ENCODE results near the gene CPNE7.

CPNE7 gene

DNA sequence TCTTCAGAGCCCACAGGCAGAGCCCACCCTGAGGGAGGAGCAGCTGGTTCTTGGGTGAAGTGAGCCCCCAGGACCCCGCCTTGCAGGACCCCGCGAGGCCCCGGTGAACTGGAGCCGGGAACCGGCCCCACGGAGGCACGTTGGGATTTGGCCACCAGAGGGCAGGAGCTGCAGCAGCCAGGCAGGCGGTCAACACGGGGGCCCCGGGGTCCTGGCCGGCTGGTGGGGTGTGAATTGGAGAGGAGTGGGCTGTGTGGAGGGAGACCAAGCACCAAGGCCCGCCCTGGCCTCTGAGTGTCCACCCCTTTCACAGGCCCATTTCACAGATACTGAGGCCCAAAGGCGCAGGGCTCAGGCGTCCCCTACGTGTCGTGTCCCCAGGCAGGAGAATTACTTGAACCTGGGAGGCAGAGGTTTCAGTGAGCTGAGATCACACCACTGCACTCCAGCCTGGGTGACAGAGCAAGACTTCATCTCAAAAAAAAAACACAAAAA lies 40.1 kb downstream of the CPNE7 start:
- Histone ChIP-seq H3K4me1 (ENCODE audit: low read length) (no peaks in the 10 kb centered on the region), H3K27ac (ENCODE audit: low read length) (no peak overlapping the region), H3K9ac (ENCODE audit: low read length) (no peak overlapping the region), H3K9me3 (ENCODE audit: insufficient read depth, low read length) (no peaks in the 10 kb centered on the region), H4K20me1 (ENCODE audit: insufficient read depth, low read length) (no peaks in the 10 kb centered on the region), H3K79me2 (ENCODE audit: low read length) (no peaks in the 10 kb centered on the region), H3K36me3 (replicated peaks; ENCODE audit: low read depth, low read length) (no peaks in the 10 kb centered on the region), H3K4me3 (ENCODE audit: low read length) (no peak overlapping the region), H3K4me2 (ENCODE audit: low read length) (no peak overlapping the region), H3K27me3 (ENCODE audit: low read depth, low read length) (no peaks in the 10 kb centered on the region), H2AFZ (ENCODE audit: low read depth, low read length) (no peak overlapping the region)
- TF ChIP-seq EZH2phosphoT487 (IDR thresholded peaks at IDR 0.05; ENCODE audit: low read depth), result no peak
- TF ChIP-seq, protein P1, sequence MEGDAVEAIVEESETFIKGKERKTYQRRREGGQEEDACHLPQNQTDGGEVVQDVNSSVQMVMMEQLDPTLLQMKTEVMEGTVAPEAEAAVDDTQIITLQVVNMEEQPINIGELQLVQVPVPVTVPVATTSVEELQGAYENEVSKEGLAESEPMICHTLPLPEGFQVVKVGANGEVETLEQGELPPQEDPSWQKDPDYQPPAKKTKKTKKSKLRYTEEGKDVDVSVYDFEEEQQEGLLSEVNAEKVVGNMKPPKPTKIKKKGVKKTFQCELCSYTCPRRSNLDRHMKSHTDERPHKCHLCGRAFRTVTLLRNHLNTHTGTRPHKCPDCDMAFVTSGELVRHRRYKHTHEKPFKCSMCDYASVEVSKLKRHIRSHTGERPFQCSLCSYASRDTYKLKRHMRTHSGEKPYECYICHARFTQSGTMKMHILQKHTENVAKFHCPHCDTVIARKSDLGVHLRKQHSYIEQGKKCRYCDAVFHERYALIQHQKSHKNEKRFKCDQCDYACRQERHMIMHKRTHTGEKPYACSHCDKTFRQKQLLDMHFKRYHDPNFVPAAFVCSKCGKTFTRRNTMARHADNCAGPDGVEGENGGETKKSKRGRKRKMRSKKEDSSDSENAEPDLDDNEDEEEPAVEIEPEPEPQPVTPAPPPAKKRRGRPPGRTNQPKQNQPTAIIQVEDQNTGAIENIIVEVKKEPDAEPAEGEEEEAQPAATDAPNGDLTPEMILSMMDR (IDR thresholded peaks at IDR 0.05; ENCODE audit: low read depth, low read length), result peak; percentile 76

DNA sequence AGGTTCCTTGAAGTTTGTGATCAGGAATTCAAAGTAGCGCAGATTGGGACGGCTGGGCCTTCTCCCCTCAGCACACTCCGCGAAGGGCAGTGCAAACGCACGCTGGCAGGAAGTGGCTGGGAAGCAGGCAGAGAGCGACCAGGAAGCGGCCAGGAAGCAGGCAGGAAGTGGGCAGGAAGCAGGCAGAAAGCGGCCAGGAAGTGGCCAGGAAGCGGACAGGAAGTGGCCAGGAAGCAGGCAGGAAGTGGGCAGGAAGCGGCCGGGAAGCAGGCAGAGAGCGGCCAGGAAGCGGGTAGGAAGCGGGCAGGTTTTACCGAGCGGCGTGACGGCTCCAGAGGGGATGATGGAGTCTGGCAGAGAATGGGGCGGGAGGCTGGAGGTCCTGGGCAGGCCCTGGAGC lies 41.1 kb downstream of the CPNE7 start:
- no peak overlapping the region for H3K9ac ChIP-seq (ENCODE audit: low read length)
- no peaks in the 10 kb centered on the region for H3K36me3 ChIP-seq (replicated peaks; ENCODE audit: low read depth, low read length)
- no peak overlapping the region for H3K4me3 ChIP-seq (ENCODE audit: low read length)
- no peak overlapping the region for H3K4me2 ChIP-seq (ENCODE audit: low read length)
- no peaks in the 10 kb centered on the region for H3K4me1 ChIP-seq (ENCODE audit: low read length)
- no peaks in the 10 kb centered on the region for H3K9me3 ChIP-seq (ENCODE audit: insufficient read depth, low read length)
- H3K79me2 ChIP-seq (ENCODE audit: low read length), result no peaks in the 10 kb centered on the region
- no peaks in the 10 kb centered on the region for H3K27me3 ChIP-seq (ENCODE audit: low read depth, low read length)
- no peak for TF ChIP-seq EZH2phosphoT487 (IDR thresholded peaks at IDR 0.05; ENCODE audit: low read depth)
- TF ChIP-seq, protein P1 (IDR thresholded peaks at IDR 0.05; ENCODE audit: low read depth, low read length), result no peak
- no peak overlapping the region for H3K27ac ChIP-seq (ENCODE audit: low read length)
- no peaks in the 10 kb centered on the region for H4K20me1 ChIP-seq (ENCODE audit: insufficient read depth, low read length)
- no peak overlapping the region for H2AFZ ChIP-seq (ENCODE audit: low read depth, low read length)

DNA sequence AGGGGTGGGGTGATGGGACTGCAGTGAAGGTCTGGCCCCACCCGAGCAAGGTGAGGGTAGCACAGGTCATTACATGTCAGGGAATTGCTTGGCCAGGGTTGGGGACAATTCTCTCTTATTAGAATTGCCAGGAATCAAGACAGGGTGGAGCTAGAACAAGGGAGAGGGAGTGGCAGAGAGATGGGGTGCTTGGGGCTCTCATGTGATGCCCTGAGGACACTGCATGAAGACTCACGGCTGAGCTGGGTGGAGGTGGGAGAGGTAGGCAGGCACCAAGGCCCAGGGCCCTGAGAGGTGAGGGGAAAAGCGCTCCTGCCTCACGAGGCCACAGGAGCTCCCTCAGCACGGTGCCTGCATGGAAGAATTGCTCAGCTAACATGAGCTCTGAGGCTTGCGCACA lies 41.5 kb downstream of the CPNE7 start:
- H3K79me2 ChIP-seq (ENCODE audit: low read length), result no peaks in the 10 kb centered on the region
- no peak overlapping the region for H3K4me3 ChIP-seq (ENCODE audit: low read length)
- H3K9me3 ChIP-seq (ENCODE audit: insufficient read depth, low read length), result no peaks in the 10 kb centered on the region
- no peaks in the 10 kb centered on the region for H3K27me3 ChIP-seq (ENCODE audit: low read depth, low read length)
- no peaks in the 10 kb centered on the region for H4K20me1 ChIP-seq (ENCODE audit: insufficient read depth, low read length)
- H3K27ac ChIP-seq (ENCODE audit: low read length), result no peak overlapping the region
- no peak overlapping the region for H2AFZ ChIP-seq (ENCODE audit: low read depth, low read length)
- no peaks in the 10 kb centered on the region for H3K4me1 ChIP-seq (ENCODE audit: low read length)
- no peaks in the 10 kb centered on the region for H3K36me3 ChIP-seq (replicated peaks; ENCODE audit: low read depth, low read length)
- no peak for TF ChIP-seq EZH2phosphoT487 (IDR thresholded peaks at IDR 0.05; ENCODE audit: low read depth)
- TF ChIP-seq, protein P1 (IDR thresholded peaks at IDR 0.05; ENCODE audit: low read depth, low read length), result no peak
- H3K9ac ChIP-seq (ENCODE audit: low read length), result no peak overlapping the region
- no peak overlapping the region for H3K4me2 ChIP-seq (ENCODE audit: low read length)

DNA sequence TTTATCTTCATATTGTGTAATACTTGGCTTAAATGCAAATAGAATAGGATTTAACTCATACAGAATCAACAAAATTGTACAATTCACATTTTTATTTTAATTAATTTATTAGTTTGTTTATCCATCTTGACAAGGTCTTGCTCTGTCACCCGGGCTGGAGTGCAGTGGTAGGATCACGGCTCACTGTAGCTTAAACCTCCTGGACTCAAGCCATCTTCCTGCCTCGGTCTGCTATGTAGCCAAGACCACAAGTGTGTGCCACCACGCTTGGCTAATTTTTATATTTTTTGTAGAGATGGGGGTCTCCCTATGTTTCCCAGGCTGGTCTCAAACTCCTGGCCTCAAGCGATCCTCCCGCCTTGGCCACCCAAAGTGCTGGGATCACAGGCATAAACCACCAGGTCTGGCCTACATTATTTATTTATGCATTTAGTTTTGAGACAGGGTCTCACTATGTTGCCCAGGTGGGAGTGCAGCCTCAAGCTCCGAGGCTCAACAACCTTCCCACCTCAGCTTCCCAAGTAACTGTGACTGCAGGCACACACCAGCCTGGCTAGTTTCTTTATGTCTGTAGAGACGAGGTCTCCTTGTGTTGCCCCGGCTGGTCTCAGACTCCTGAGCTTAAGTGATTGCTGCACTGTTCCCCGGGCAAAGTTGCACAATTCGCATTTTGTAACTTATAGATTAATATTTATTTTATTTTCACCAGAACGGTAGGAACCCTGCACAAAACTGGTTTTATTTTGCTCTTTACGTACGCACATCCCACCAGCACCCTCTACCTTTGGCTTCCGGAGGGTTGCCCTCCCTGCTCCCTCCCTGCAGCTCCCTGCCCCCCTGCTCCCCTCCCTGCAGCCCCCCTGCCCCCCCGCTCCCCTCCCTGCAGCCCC lies 42.8 kb downstream of the CPNE7 start:
- H3K27ac ChIP-seq (ENCODE audit: low read length), result no peak overlapping the region
- no peaks in the 10 kb centered on the region for H3K27me3 ChIP-seq (ENCODE audit: low read depth, low read length)
- H3K4me2 ChIP-seq (ENCODE audit: low read length), result no peak overlapping the region
- H3K4me1 ChIP-seq (ENCODE audit: low read length), result no peaks in the 10 kb centered on the region
- H2AFZ ChIP-seq (ENCODE audit: low read depth, low read length), result no peak overlapping the region
- no peaks in the 10 kb centered on the region for H3K79me2 ChIP-seq (ENCODE audit: low read length)
- H3K9me3 ChIP-seq (ENCODE audit: insufficient read depth, low read length), result no peaks in the 10 kb centered on the region
- no peak overlapping the region for H3K9ac ChIP-seq (ENCODE audit: low read length)
- H3K4me3 ChIP-seq (ENCODE audit: low read length), result no peak overlapping the region
- no peaks in the 10 kb centered on the region for H3K36me3 ChIP-seq (replicated peaks; ENCODE audit: low read depth, low read length)
- H4K20me1 ChIP-seq (ENCODE audit: insufficient read depth, low read length), result no peaks in the 10 kb centered on the region
- TF ChIP-seq EZH2phosphoT487 (IDR thresholded peaks at IDR 0.05; ENCODE audit: low read depth), result no peak
- TF ChIP-seq, protein P1 (IDR thresholded peaks at IDR 0.05; ENCODE audit: low read depth, low read length), result no peak
